Lower leg skin (tissue), 4 donors: ENCODE data around the gene ZNF488. TPM values are rescaled to one million over a fixed set of nuclear protein-coding genes. Genes with fewer than 3 reads are reported as not detected.

Experiments
- DNase-seq, 2 donors: peaks; one replicate each; pipeline ENCODE4 v3.0.0-alpha.2; 2019; ENCODE audit warnings: low spot score in 2 of 2
- H3K4me3 ChIP-seq: fragments of 200-600 bp; sonication (generic); 2 replicates; pipeline ENCODE4 v1.5.1; 2017; ENCODE audit warnings: mild to moderate bottlenecking, low read depth; ENCODE audit not compliant: poor library complexity, severe bottlenecking
- POLR2A ChIP-seq, 2 donors: fragments of 450-650 bp; IDR thresholded peaks; one replicate each; pipeline ENCODE4 v1.6.1; 2016 to 2017; ENCODE audit warnings: antibody characterized with exemption in 2 of 2, mild to moderate bottlenecking in 1 of 2, moderate library complexity in 1 of 2
- WGBS, 2 donors: methylation state at CpG; one replicate each; pipeline ENCODE4 v1.1.5; 2018; 5-methylcytosine and 5-hydroxymethylcytosine counted together
- intact Hi-C: fragments of 100-400 bp; cut with DNase I; formaldehyde crosslinking; loops from one replicate; pipeline ENCODE4 v1.15.0; 2023; ENCODE audit warnings: low total_unique reads
- total RNA-seq, 4 donors: library from RNA; depleted of rRNA; stranded (reverse); fragments of >200 nt; gene quantifications; one replicate each; pipeline ENCODE4 v1.1.0, GENCODE V29; 2016
- TF ChIP-seq, protein P1 (sequence below), 3 donors: fragments of 450-650 bp; IDR thresholded peaks; one replicate each; pipeline ENCODE4 v1.5.1; 2016; ENCODE audit warnings: antibody characterized with exemption in 3 of 3, mild to moderate bottlenecking in 3 of 3, moderate library complexity in 2 of 3

The ZNF488 gene
- total RNA-seq, 4 donors from 2014 or later, result 0.80 to 2.0 (median 1.1) TPM

DNA sequence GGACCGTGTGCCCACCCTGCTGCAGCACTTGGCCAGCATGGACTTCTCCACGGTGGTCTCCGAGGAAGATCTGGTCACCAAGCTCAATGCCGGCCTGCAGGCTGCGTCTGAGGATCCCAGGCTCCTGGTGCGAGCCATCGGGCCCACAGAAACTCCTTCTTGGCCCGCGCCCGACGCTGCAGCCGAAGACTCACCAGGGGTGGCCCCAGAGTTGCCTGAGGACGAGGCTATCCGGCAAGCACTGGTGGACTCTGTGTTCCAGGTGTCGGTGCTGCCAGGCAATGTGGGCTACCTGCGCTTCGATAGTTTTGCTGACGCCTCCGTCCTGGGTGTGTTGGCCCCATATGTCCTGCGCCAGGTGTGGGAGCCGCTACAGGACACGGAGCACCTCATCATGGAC is 34.6 kb downstream of the ZNF488 start:
- DNase-seq, result no peak
- no peak overlapping the region for H3K4me3 ChIP-seq
- WGBS, 2 donors, result 86 to 95% methylated on average over 12 to 22 of the region's 22 CpGs
- intact Hi-C loops, result no loop called here
- TF ChIP-seq, protein P1, sequence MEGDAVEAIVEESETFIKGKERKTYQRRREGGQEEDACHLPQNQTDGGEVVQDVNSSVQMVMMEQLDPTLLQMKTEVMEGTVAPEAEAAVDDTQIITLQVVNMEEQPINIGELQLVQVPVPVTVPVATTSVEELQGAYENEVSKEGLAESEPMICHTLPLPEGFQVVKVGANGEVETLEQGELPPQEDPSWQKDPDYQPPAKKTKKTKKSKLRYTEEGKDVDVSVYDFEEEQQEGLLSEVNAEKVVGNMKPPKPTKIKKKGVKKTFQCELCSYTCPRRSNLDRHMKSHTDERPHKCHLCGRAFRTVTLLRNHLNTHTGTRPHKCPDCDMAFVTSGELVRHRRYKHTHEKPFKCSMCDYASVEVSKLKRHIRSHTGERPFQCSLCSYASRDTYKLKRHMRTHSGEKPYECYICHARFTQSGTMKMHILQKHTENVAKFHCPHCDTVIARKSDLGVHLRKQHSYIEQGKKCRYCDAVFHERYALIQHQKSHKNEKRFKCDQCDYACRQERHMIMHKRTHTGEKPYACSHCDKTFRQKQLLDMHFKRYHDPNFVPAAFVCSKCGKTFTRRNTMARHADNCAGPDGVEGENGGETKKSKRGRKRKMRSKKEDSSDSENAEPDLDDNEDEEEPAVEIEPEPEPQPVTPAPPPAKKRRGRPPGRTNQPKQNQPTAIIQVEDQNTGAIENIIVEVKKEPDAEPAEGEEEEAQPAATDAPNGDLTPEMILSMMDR (IDR thresholded peaks at IDR 0.05), result no peak
- TF ChIP-seq POLR2A (IDR thresholded peaks at IDR 0.05), result no peak

DNA sequence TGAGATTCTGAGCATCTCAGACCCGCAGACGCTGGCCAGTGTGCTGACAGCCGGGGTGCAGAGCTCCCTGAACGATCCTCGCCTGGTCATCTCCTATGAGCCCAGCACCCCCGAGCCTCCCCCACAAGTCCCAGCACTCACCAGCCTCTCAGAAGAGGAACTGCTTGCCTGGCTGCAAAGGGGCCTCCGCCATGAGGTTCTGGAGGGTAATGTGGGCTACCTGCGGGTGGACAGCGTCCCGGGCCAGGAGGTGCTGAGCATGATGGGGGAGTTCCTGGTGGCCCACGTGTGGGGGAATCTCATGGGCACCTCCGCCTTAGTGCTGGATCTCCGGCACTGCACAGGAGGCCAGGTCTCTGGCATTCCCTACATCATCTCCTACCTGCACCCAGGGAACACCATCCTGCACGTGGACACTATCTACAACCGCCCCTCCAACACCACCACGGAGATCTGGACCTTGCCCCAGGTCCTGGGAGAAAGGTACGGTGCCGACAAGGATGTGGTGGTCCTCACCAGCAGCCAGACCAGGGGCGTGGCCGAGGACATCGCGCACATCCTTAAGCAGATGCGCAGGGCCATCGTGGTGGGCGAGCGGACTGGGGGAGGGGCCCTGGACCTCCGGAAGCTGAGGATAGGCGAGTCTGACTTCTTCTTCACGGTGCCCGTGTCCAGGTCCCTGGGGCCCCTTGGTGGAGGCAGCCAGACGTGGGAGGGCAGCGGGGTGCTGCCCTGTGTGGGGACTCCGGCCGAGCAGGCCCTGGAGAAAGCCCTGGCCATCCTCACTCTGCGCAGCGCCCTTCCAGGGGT is 35.2 kb downstream of the ZNF488 start:
- intact Hi-C loops, result no loop called here
- 92 to 96% methylated on average over 15 to 35 of the region's 36 CpGs for WGBS, 2 donors
- no peak overlapping the region for H3K4me3 ChIP-seq
- DNase-seq, result peak in 1 of 2 donors; percentile 82
- TF ChIP-seq, protein P1 (IDR thresholded peaks at IDR 0.05), result no peak
- no peak for TF ChIP-seq POLR2A (IDR thresholded peaks at IDR 0.05)

DNA sequence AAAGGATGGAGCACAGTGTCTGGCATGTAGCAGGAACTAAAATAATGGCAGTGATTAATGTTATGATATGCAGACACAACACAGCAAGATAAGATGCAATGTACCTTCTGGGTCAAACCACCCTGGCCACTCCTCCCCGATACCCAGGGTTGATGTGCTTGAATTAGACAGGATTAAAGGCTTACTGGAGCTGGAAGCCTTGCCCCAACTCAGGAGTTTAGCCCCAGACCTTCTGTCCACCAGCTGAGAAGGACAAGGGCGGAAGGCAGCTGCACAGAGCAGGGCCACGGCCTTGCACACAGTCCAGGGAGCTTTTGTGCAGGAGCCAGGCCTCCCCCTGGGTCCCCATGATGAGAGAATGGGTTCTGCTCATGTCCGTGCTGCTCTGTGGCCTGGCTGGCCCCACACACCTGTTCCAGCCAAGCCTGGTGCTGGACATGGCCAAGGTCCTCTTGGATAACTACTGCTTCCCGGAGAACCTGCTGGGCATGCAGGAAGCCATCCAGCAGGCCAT is 35.9 kb downstream of the ZNF488 start, which contains the start of gene RBP3:
Gene RBP3, plus strand, starts transcription at position 226 of the 514 bp plus-strand sequence. Its CDS starts 122 bp downstream, at position 348.
- TF ChIP-seq, protein P1 (IDR thresholded peaks at IDR 0.05), result no peak
- no peak for TF ChIP-seq POLR2A (IDR thresholded peaks at IDR 0.05)
- H3K4me3 ChIP-seq, result no peak within 1 kb of the TSS
- intact Hi-C loops, result no loop called here
- peak in 1 of 2 donors; percentile 81 for DNase-seq
- WGBS, 2 donors, result 93 to 96% methylated on average over 2 to 5 of the region's 5 CpGs

DNA sequence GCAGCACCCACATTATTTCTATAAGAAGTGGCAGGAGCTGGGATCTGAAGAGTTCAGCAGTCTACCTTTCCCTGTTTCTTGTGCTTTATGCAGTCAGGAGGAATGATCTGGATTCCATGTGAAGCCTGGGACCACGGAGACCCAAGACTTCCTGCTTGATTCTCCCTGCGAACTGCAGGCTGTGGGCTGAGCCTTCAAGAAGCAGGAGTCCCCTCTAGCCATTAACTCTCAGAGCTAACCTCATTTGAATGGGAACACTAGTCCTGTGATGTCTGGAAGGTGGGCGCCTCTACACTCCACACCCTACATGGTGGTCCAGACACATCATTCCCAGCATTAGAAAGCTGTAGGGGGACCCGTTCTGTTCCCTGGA is 36.8 kb downstream of the ZNF488 start:
- H3K4me3 ChIP-seq, result no peak overlapping the region
- DNase-seq, result peak in 1 of 2 donors; percentile 67
- WGBS, 2 donors, result 71 to 75% methylated on average over 4 of the region's 4 CpGs
- intact Hi-C loops, result no loop called here
- TF ChIP-seq, protein P1 (IDR thresholded peaks at IDR 0.05), result no peak
- no peak for TF ChIP-seq POLR2A (IDR thresholded peaks at IDR 0.05)

DNA sequence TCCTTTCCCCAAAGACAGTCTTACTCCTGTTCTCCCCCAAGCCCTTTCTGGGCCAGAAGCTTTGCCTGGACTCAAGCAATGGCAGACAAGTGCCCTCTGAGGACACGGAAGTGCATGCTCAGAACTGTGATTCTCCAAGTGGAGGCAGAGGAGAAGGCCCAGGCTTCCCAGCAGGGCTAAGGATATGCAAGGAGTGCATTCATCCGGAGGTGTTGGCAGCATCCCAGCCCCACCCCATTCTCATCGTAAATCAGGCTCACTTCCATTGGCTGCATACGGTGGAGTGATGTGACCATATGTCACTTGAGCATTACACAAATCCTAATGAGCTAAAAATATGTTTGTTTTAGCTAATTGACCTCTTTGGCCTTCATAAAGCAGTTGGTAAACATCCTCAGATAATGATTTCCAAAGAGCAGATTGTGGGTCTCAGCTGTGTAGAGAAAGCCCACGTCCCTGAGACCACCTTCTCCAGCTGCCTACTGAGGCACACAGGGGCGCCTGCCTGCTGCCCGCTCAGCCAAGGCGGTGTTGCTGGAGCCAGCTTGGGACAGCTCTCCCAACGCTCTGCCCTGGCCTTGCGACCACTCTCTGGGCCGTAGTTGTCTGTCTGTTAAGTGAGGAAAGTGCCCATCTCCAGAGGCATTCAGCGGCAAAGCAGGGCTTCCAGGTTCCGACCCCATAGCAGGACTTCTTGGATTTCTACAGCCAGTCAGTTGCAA is 37.4 kb downstream of the ZNF488 start:
- H3K4me3 ChIP-seq, result no peak overlapping the region
- TF ChIP-seq POLR2A (IDR thresholded peaks at IDR 0.05), result no peak
- TF ChIP-seq, protein P1 (IDR thresholded peaks at IDR 0.05), result no peak
- intact Hi-C loops, result no loop called here
- DNase-seq, result peak in 1 of 2 donors; percentile 61
- WGBS, 2 donors, result 71 to 72% methylated on average over 13 of the region's 13 CpGs
